Lower lobe of right lung (tissue), 2 donors: ENCODE measurements around the gene DTWD2. TPM values are rescaled to one million over a fixed set of nuclear protein-coding genes. Genes with fewer than 3 reads are reported as not detected.
"Not testable (repeated sequence)": the region's sequence is repeated elsewhere in the genome, so short reads cannot be mapped to it uniquely, and the experiment has no call there.

Experiments
- ATAC-seq, 2 donors: fragments of 200-7000 bp; cut with Tn5 transposase; one replicate each; pipeline ENCODE4 v1.9.1; 2020 to 2022; ENCODE audit warnings: mild to moderate bottlenecking in 2 of 2, moderate library complexity in 2 of 2
- DNase-seq: peaks from one replicate; pipeline ENCODE4 v3.0.0-alpha.2; 2020
- H3K27ac ChIP-seq: fragments of 200-600 bp; one replicate; pipeline ENCODE4 v1.8.0; 2022
- H3K27me3 ChIP-seq: fragments of 200-600 bp; one replicate; pipeline ENCODE4 v1.8.0; 2022; ENCODE audit warnings: low read depth
- H3K36me3 ChIP-seq: fragments of 200-600 bp; one replicate; pipeline ENCODE4 v1.8.0; 2022; ENCODE audit warnings: mild to moderate bottlenecking
- H3K4me1 ChIP-seq: fragments of 200-600 bp; one replicate; pipeline ENCODE4 v1.8.0; 2022
- H3K4me3 ChIP-seq: fragments of 200-600 bp; one replicate; pipeline ENCODE4 v1.8.0; 2022; ENCODE audit warnings: mild to moderate bottlenecking
- H3K9me3 ChIP-seq: fragments of 200-600 bp; one replicate; pipeline ENCODE4 v1.8.0; 2022
- CTCF ChIP-seq: fragments of 200-600 bp; IDR thresholded peaks from one replicate; pipeline ENCODE4 v1.8.0; 2022; ENCODE audit warnings: antibody characterized with exemption, mild to moderate bottlenecking
- intact Hi-C: fragments of 100-400 bp; cut with DNase I; formaldehyde crosslinking; loops from one replicate; pipeline ENCODE4 v1.11.0; 2022
- total RNA-seq: library from RNA; stranded (reverse); fragmentation: NEBNext Ultra II Directional; extraction: Animal tissue kit (Norgen Biotek cat#: 25700); gene quantifications from one replicate; pipeline ENCODE4 v1.2.1, GENCODE V29; 2021
- donor health status: DM: no; HTN: yes; CAD: no; lungs with severe emphysema.

The DTWD2 gene
- total RNA-seq, 1 donor from 2014 or later, result 9.0 TPM

GRCh38 chr5:118953652-118954005, 34.7 kb downstream of the DTWD2 start:
- intact Hi-C loops, result no loop called here
- H3K9me3 ChIP-seq, result no peaks in the 10 kb centered on the region
- H3K36me3 ChIP-seq, result no peaks in the 10 kb centered on the region
- H3K4me1 ChIP-seq, result no peaks in the 10 kb centered on the region
- H3K27me3 ChIP-seq, result no peaks in the 10 kb centered on the region
- DNase-seq (no peak), ATAC-seq (no peak)
- H3K27ac ChIP-seq, result no peak overlapping the region
- no peak for TF ChIP-seq CTCF
- no peak overlapping the region for H3K4me3 ChIP-seq

GRCh38 chr5:118952992-118953651, 35.2 kb downstream of the DTWD2 start:
- H3K36me3 ChIP-seq, result no peaks in the 10 kb centered on the region
- intact Hi-C loops, result no loop called here
- H3K4me1 ChIP-seq, result no peaks in the 10 kb centered on the region
- DNase-seq, result no peak
- no peak for TF ChIP-seq CTCF
- H3K4me3 ChIP-seq, result no peak overlapping the region
- ATAC-seq, result no peak
- H3K27ac ChIP-seq, result no peak overlapping the region
- no peaks in the 10 kb centered on the region for H3K27me3 ChIP-seq
- H3K9me3 ChIP-seq, result no peaks in the 10 kb centered on the region

- H3K36me3 ChIP-seq, H3K9me3 ChIP-seq, H3K4me3 ChIP-seq, intact Hi-C loops, H3K4me1 ChIP-seq, ATAC-seq, H3K27me3 ChIP-seq, DNase-seq, H3K27ac ChIP-seq: not testable (repeated sequence)
These were observed 36.0 kb downstream of the DTWD2 start for GRCh38 chr5:118952306-118952705.

GRCh38 chr5:118950354-118950753, 38.0 kb downstream of the DTWD2 start:
- intact Hi-C loops, H3K4me3 ChIP-seq, H3K36me3 ChIP-seq, DNase-seq, H3K27me3 ChIP-seq, H3K9me3 ChIP-seq, ATAC-seq, H3K4me1 ChIP-seq, H3K27ac ChIP-seq: not testable (repeated sequence)

- Histone ChIP-seq H3K36me3 (no peaks in the 10 kb centered on the region), H3K4me1 (no peaks in the 10 kb centered on the region), H3K27me3 (no peaks in the 10 kb centered on the region), H3K27ac (no peak overlapping the region), H3K9me3 (no peaks in the 10 kb centered on the region), H3K4me3 (no peak overlapping the region)
- ATAC-seq, result no peak
- DNase-seq, result no peak
- TF ChIP-seq CTCF, result no peak
- intact Hi-C loops, result no loop called here
These were observed 42.1 kb downstream of the DTWD2 start for GRCh38 chr5:118946138-118946800.

GRCh38 chr5:118937393-118938061, 50.8 kb downstream of the DTWD2 start:
- H3K36me3 ChIP-seq, result no peaks in the 10 kb centered on the region
- H3K27me3 ChIP-seq, result no peaks in the 10 kb centered on the region
- no peak for TF ChIP-seq CTCF
- no peaks in the 10 kb centered on the region for H3K4me1 ChIP-seq
- intact Hi-C loops, result no loop called here
- H3K4me3 ChIP-seq, result no peak overlapping the region
- H3K27ac ChIP-seq, result no peak overlapping the region
- H3K9me3 ChIP-seq, result no peaks in the 10 kb centered on the region
- DNase-seq (no peak), ATAC-seq (no peak)
